WTC11 (cell line): ENCODE measurements around the gene SHISA6. TPM values are rescaled to one million over a fixed set of nuclear protein-coding genes. Genes with fewer than 3 reads are reported as not detected.

Source experiments
- ATAC-seq: fragments of 200-7000 bp; cut with Tn5 transposase; 2 replicates; pipeline ENCODE4 v1.10.0; 2021; ENCODE audit warnings: mild to moderate bottlenecking, moderate library complexity
- CTCF ChIA-PET: fragments of 300-600 bp; sonication (Branson Sonifier 250); formaldehyde crosslinking; loops from one replicate; lab custom pipeline; 2021; ENCODE audit warnings: antibody characterized with exemption; lab: Charles Lee
- POLR2A ChIA-PET: fragments of 350-600 bp; sonication (Branson Sonifier 250); formaldehyde crosslinking; loops from one replicate; lab custom pipeline; 2021; ENCODE audit warnings: antibody characterized with exemption; lab: Charles Lee
- DNase-seq: peaks from one replicate; pipeline ENCODE4 v3.0.0; 2021; ENCODE audit warnings: low spot score
- H3K27ac Mint-ChIP-seq: 2 replicates; pipeline ENCODE4 v1.8.0; 2021; ENCODE audit warnings: mixed read lengths
- H3K27me3 Mint-ChIP-seq: 2 replicates; pipeline ENCODE4 v1.8.0; 2021; ENCODE audit warnings: low read depth, mild to moderate bottlenecking, moderate library complexity, mixed read lengths
- H3K36me3 Mint-ChIP-seq: 2 replicates; pipeline ENCODE4 v1.8.0; 2021; ENCODE audit warnings: mixed read lengths
- H3K4me1 Mint-ChIP-seq: 2 replicates; pipeline ENCODE4 v1.8.0; 2022; ENCODE audit warnings: mixed read lengths
- H3K4me3 Mint-ChIP-seq: 2 replicates; pipeline ENCODE4 v1.8.0; 2021; ENCODE audit warnings: mild to moderate bottlenecking, moderate library complexity, mixed read lengths
- H3K9me3 Mint-ChIP-seq: 2 replicates; pipeline ENCODE4 v1.8.0; 2021; ENCODE audit warnings: mixed read lengths
- ATF1 ChIP-seq: sonication (generic); formaldehyde crosslinking; IDR thresholded peaks from 2 replicates; pipeline ENCODE4 v1.8.1; 2023; ENCODE audit warnings: mild to moderate bottlenecking, moderate library complexity, missing genetic modification reagents
- CREM ChIP-seq: sonication (generic); formaldehyde crosslinking; IDR thresholded peaks from 2 replicates; pipeline ENCODE4 v1.8.1; 2022; ENCODE audit warnings: mild to moderate bottlenecking, missing genetic modification reagents, moderate library complexity
- GABPB1 ChIP-seq: sonication (generic); formaldehyde crosslinking; IDR thresholded peaks from 2 replicates; pipeline ENCODE4 v1.8.1; 2023; ENCODE audit warnings: mild to moderate bottlenecking, missing genetic modification reagents
- GTF2I ChIP-seq: fragments of 250-450 bp; sonication (Bioruptor Pico); conservative IDR thresholded peaks from 2 replicates; pipeline ENCODE4 v1.4.0; 2021; ENCODE audit warnings: mild to moderate bottlenecking
- KAT7 ChIP-seq: sonication (generic); formaldehyde crosslinking; IDR thresholded peaks from 2 replicates; pipeline ENCODE4 v1.8.1; 2023; ENCODE audit warnings: missing genetic modification reagents, mild to moderate bottlenecking, borderline replicate concordance
- MYBL2 ChIP-seq: sonication (generic); formaldehyde crosslinking; IDR thresholded peaks from 2 replicates; pipeline ENCODE4 v1.8.1; 2023; ENCODE audit warnings: mild to moderate bottlenecking, moderate library complexity, missing genetic modification reagents
- NR3C1 ChIP-seq: sonication (generic); formaldehyde crosslinking; conservative IDR thresholded peaks from 2 replicates; pipeline ENCODE4 v1.8.1; 2023; ENCODE audit warnings: low read depth, mild to moderate bottlenecking, missing genetic modification reagents
- SMAD4 ChIP-seq: sonication (generic); formaldehyde crosslinking; IDR thresholded peaks from 2 replicates; pipeline ENCODE4 v1.8.0; 2022; ENCODE audit warnings: mild to moderate bottlenecking, missing genetic modification reagents
- SOX15 ChIP-seq: fragments of 250-450 bp; sonication (Bioruptor Pico); IDR thresholded peaks from 2 replicates; pipeline ENCODE4 v1.9.0; 2021; ENCODE audit warnings: mild to moderate bottlenecking
- ZNF138 ChIP-seq: sonication (generic); formaldehyde crosslinking; conservative IDR thresholded peaks from 2 replicates; pipeline ENCODE4 v1.8.1; 2022; ENCODE audit warnings: mild to moderate bottlenecking, moderate library complexity, missing genetic modification reagents
- ZNF232 ChIP-seq: sonication (generic); formaldehyde crosslinking; IDR thresholded peaks from 2 replicates; pipeline ENCODE4 v1.8.0; 2022; ENCODE audit warnings: mild to moderate bottlenecking, missing genetic modification reagents
- ZNF416 ChIP-seq: fragments of 250-450 bp; sonication (Bioruptor Pico); IDR thresholded peaks from 2 replicates; pipeline ENCODE4 v1.9.0; 2021; ENCODE audit warnings: mild to moderate bottlenecking, inconsistent platforms
- total RNA-seq: library from RNA; stranded (reverse); gene quantifications from 3 replicates; pipeline ENCODE4 v1.2.3, GENCODE V29; 2021
- TF ChIP-seq, protein P1 (sequence below): sonication (generic); formaldehyde crosslinking; IDR thresholded peaks from 2 replicates; pipeline ENCODE4 v1.8.0; 2022; ENCODE audit warnings: missing genetic modification reagents
- TF ChIP-seq, protein P2 (sequence below): sonication (generic); formaldehyde crosslinking; conservative IDR thresholded peaks from 2 replicates; pipeline ENCODE4 v1.8.1; 2022; ENCODE audit warnings: mild to moderate bottlenecking, missing genetic modification reagents
- TF ChIP-seq, protein P3 (sequence below): sonication (generic); formaldehyde crosslinking; IDR thresholded peaks from 2 replicates; pipeline ENCODE4 v1.8.0; 2022; ENCODE audit warnings: mild to moderate bottlenecking, missing genetic modification reagents
- TF ChIP-seq, protein P4 (sequence below): sonication (generic); formaldehyde crosslinking; IDR thresholded peaks from 2 replicates; pipeline ENCODE4 v1.8.1; 2022; ENCODE audit warnings: low read depth, missing genetic modification reagents, borderline replicate concordance
- TF ChIP-seq, protein P5 (sequence below): fragments of 200-600 bp; IDR thresholded peaks from 2 replicates; pipeline ENCODE4 v1.8.0; 2022; ENCODE audit warnings: antibody characterized with exemption
- TF ChIP-seq, protein P6 (sequence below): sonication (generic); formaldehyde crosslinking; IDR thresholded peaks from 2 replicates; pipeline ENCODE4 v1.8.0; 2023; ENCODE audit warnings: missing genetic modification reagents
- TF ChIP-seq, protein P7 (sequence below): sonication (generic); formaldehyde crosslinking; IDR thresholded peaks from 2 replicates; pipeline ENCODE4 v1.8.0; 2022; ENCODE audit warnings: mild to moderate bottlenecking, missing genetic modification reagents
- TF ChIP-seq, protein P8 (sequence below): fragments of 250-450 bp; sonication (Bioruptor Pico); IDR thresholded peaks from 2 replicates; pipeline ENCODE4 v1.9.0; 2021; ENCODE audit warnings: moderate library complexity, mild to moderate bottlenecking, inconsistent platforms, borderline replicate concordance
- TF ChIP-seq, protein P9 (sequence below): fragments of 250-450 bp; sonication (Bioruptor Pico); conservative IDR thresholded peaks from 2 replicates; pipeline ENCODE4 v1.9.0; 2021; ENCODE audit warnings: mild to moderate bottlenecking

Gene SHISA6
- total RNA-seq, 1 experiment from 2014 or later, result 1.1 TPM

DNA sequence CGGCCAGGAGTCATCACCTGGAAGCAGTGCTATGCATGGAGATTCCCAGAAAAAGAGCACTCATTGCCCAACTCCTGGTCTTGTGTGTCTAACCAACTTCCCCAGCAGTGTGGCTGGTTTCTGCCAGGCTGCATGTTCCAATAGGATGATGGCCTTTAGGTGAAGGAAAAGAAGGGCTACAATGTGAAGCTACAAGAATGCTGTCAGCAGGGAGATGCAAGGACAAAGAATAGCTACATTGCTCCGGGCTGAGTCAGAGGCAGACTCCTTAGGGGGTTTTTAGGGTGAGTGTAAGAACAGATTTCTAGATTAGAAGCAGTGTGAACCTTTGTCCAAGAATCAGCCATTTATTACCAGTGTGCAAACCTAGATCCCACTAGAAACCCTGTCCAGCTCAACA is 294.2 kb downstream of the SHISA6 start (continued):
- TF ChIP-seq, protein P1, sequence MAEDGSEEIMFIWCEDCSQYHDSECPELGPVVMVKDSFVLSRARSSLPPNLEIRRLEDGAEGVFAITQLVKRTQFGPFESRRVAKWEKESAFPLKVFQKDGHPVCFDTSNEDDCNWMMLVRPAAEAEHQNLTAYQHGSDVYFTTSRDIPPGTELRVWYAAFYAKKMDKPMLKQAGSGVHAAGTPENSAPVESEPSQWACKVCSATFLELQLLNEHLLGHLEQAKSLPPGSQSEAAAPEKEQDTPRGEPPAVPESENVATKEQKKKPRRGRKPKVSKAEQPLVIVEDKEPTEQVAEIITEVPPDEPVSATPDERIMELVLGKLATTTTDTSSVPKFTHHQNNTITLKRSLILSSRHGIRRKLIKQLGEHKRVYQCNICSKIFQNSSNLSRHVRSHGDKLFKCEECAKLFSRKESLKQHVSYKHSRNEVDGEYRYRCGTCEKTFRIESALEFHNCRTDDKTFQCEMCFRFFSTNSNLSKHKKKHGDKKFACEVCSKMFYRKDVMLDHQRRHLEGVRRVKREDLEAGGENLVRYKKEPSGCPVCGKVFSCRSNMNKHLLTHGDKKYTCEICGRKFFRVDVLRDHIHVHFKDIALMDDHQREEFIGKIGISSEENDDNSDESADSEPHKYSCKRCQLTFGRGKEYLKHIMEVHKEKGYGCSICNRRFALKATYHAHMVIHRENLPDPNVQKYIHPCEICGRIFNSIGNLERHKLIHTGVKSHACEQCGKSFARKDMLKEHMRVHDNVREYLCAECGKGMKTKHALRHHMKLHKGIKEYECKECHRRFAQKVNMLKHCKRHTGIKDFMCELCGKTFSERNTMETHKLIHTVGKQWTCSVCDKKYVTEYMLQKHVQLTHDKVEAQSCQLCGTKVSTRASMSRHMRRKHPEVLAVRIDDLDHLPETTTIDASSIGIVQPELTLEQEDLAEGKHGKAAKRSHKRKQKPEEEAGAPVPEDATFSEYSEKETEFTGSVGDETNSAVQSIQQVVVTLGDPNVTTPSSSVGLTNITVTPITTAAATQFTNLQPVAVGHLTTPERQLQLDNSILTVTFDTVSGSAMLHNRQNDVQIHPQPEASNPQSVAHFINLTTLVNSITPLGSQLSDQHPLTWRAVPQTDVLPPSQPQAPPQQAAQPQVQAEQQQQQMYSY, result no peak
- TF ChIP-seq, protein P2, sequence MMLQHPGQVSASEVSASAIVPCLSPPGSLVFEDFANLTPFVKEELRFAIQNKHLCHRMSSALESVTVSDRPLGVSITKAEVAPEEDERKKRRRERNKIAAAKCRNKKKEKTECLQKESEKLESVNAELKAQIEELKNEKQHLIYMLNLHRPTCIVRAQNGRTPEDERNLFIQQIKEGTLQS (CRISPR knock-in tag), result no peak

DNA sequence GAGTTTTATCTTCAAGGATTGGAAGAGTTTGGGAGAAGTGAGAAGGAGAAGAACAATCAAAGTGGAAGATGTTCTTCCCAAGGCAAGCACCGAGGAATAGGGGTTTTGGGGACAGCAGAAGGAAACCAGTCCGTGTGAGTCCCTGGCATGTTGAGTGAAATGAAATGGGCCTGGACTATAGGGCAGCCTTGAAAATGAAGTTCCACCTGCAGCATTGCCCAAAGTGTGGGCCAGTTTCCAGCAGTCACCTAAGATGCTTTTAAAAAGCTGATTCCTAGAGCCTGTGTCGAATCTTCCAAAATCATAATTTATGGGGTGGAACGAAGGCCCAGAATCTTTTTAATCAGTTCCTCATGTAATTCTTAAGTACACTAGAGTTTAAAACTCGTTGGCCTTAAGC is 297.4 kb downstream of the SHISA6 start:
- DNase-seq (no peak), ATAC-seq (no peak)
- Mint-ChIP-seq H3K4me1 (no peaks in the 10 kb centered on the region), H3K9me3 (peaks cover 83% of the 10 kb centered on the region), H3K27ac (no peak overlapping the region), H3K27me3 (no peaks in the 10 kb centered on the region; the same call in 1 of the 2 replicates), H3K36me3 (peaks cover 63% of the 10 kb centered on the region), H3K4me3 (no peak overlapping the region)
- CTCF ChIA-PET, result no interaction called here
- POLR2A ChIA-PET, result no interaction called here
- TF ChIP-seq ZNF138 (CRISPR knock-in tag) (no peak), GTF2I (no peak), MYBL2 (no peak)
- TF ChIP-seq, protein P3, sequence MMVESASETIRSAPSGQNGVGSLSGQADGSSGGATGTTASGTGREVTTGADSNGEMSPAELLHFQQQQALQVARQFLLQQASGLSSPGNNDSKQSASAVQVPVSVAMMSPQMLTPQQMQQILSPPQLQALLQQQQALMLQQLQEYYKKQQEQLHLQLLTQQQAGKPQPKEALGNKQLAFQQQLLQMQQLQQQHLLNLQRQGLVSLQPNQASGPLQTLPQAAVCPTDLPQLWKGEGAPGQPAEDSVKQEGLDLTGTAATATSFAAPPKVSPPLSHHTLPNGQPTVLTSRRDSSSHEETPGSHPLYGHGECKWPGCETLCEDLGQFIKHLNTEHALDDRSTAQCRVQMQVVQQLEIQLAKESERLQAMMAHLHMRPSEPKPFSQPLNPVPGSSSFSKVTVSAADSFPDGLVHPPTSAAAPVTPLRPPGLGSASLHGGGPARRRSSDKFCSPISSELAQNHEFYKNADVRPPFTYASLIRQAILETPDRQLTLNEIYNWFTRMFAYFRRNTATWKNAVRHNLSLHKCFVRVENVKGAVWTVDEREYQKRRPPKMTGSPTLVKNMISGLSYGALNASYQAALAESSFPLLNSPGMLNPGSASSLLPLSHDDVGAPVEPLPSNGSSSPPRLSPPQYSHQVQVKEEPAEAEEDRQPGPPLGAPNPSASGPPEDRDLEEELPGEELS (CRISPR knock-in tag), result no peak

DNA sequence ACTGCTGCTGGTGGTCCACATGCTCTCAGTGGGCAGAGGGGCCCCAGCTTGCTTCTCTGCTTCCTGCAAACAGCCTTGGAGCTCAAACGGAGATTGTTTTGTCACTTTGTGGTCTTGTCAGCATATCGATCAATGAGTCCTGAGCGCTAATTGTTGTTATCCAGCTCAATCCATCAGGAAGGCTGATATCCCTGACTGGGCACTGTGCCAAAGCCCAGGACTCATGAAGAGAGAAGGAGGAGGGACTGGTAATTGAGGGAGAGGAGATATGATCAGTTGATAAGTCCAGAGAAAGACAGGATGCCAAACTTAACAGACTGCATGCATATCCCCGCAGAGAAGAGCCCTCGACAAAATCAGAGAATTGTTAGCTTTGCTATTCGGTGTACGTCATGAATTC is 298.6 kb downstream of the SHISA6 start:
- POLR2A ChIA-PET, result no interaction called here
- DNase-seq, result no peak

More for the DNA sequence above, 298.6 kb downstream of the SHISA6 start:
- H3K4me1 Mint-ChIP-seq, result no peaks in the 10 kb centered on the region
- TF ChIP-seq, protein P4, sequence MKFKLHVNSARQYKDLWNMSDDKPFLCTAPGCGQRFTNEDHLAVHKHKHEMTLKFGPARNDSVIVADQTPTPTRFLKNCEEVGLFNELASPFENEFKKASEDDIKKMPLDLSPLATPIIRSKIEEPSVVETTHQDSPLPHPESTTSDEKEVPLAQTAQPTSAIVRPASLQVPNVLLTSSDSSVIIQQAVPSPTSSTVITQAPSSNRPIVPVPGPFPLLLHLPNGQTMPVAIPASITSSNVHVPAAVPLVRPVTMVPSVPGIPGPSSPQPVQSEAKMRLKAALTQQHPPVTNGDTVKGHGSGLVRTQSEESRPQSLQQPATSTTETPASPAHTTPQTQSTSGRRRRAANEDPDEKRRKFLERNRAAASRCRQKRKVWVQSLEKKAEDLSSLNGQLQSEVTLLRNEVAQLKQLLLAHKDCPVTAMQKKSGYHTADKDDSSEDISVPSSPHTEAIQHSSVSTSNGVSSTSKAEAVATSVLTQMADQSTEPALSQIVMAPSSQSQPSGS (CRISPR knock-in tag), result no peak
- TF ChIP-seq SOX15, result no peak
- TF ChIP-seq, protein P5, sequence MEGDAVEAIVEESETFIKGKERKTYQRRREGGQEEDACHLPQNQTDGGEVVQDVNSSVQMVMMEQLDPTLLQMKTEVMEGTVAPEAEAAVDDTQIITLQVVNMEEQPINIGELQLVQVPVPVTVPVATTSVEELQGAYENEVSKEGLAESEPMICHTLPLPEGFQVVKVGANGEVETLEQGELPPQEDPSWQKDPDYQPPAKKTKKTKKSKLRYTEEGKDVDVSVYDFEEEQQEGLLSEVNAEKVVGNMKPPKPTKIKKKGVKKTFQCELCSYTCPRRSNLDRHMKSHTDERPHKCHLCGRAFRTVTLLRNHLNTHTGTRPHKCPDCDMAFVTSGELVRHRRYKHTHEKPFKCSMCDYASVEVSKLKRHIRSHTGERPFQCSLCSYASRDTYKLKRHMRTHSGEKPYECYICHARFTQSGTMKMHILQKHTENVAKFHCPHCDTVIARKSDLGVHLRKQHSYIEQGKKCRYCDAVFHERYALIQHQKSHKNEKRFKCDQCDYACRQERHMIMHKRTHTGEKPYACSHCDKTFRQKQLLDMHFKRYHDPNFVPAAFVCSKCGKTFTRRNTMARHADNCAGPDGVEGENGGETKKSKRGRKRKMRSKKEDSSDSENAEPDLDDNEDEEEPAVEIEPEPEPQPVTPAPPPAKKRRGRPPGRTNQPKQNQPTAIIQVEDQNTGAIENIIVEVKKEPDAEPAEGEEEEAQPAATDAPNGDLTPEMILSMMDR, result no peak
- no peak for TF ChIP-seq MYBL2
- no peak for TF ChIP-seq ZNF232 (CRISPR knock-in tag)
- no peak for TF ChIP-seq ZNF416
- TF ChIP-seq ATF1 (CRISPR knock-in tag), result no peak
- TF ChIP-seq, protein P6, sequence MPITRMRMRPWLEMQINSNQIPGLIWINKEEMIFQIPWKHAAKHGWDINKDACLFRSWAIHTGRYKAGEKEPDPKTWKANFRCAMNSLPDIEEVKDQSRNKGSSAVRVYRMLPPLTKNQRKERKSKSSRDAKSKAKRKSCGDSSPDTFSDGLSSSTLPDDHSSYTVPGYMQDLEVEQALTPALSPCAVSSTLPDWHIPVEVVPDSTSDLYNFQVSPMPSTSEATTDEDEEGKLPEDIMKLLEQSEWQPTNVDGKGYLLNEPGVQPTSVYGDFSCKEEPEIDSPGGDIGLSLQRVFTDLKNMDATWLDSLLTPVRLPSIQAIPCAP (CRISPR knock-in tag), result no peak
- TF ChIP-seq CREM, result no peak
- TF ChIP-seq KAT7, result no peak
- TF ChIP-seq, protein P7, sequence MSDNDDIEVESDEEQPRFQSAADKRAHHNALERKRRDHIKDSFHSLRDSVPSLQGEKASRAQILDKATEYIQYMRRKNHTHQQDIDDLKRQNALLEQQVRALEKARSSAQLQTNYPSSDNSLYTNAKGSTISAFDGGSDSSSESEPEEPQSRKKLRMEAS (CRISPR knock-in tag), result no peak
- no peak for TF ChIP-seq GTF2I
- TF ChIP-seq GABPB1 (CRISPR knock-in tag), result no peak
- TF ChIP-seq NR3C1, result no peak
- TF ChIP-seq, protein P8, sequence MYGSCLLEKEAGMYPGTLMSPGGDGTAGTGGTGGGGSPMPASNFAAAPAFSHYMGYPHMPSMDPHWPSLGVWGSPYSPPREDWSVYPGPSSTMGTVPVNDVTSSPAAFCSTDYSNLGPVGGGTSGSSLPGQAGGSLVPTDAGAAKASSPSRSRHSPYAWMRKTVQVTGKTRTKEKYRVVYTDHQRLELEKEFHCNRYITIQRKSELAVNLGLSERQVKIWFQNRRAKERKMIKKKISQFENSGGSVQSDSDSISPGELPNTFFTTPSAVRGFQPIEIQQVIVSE (CRISPR knock-in tag), result no peak
- TF ChIP-seq, protein P9, sequence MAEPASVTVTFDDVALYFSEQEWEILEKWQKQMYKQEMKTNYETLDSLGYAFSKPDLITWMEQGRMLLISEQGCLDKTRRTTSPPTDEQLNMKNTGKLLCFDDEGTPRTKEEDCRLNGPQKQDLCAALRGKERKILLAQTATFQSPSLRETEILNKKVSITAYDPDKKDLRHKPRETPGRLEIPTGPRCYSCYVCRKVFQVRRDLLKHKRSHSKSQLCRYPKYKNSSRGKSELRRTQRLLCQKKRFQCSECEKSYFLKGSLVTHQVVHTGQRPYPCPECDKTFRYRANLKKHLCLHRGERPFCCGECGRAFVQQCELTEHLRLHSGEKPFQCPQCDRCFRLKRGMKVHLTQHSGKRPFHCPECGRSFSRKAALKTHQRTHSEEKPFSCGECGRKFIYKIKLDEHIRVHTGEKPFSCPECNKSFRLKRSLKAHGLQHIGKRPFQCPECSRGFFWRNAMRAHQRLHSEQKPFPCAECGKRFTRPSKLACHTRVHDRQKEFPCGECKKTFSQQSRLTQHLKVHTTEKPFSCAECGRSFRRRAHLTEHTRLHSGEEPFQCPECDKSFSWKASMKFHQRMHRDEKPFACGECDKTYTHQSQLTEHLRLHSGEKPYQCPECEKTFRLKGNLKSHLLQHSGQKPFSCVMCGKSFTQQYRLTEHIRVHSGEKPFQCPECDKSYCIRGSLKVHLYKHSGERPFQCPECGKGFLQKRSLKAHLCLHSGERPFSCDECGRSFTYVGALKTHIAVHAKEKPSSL (CRISPR knock-in tag), result no peak
- TF ChIP-seq SMAD4 (CRISPR knock-in tag), result no peak
- TF ChIP-seq, all 79 proteins: peak for 0
- ATAC-seq, result no peak
- peaks cover 66% of the 10 kb centered on the region for H3K36me3 Mint-ChIP-seq
- CTCF ChIA-PET, result no interaction called here
- no peak overlapping the region for H3K4me3 Mint-ChIP-seq
- H3K27ac Mint-ChIP-seq, result no peak overlapping the region
- no peaks in the 10 kb centered on the region; the same call in 1 of the 2 replicates for H3K27me3 Mint-ChIP-seq
- H3K9me3 Mint-ChIP-seq, result peaks cover 88% of the 10 kb centered on the region
